ENCODE measurements around the gene MGAT3.

GRCh38 chr22:39502109-39502788 lies 45.4 kb downstream of the MGAT3 start, which contains the start of gene MIEF1:
- TF ChIP-seq CTCF (IDR thresholded peaks at IDR 0.05) (peak in 1 of 6 experiments; percentile 8), POLR2A (IDR thresholded peaks at IDR 0.05) (peak in 1 of 4 donors; percentile 58)
